HFF-Myc (cell line): ENCODE measurements around the gene AGAP1.

Experiments
- DNase-seq: peaks from one replicate; pipeline ENCODE4 v3.0.0-alpha.2; 2011; ENCODE audit warnings: low read depth; ENCODE audit errors: extremely low read depth
- H3K4me3 ChIP-seq: replicated peaks from 2 replicates; pipeline ENCODE4 v1.5.1; 2011; ENCODE audit warnings: low read depth, mild to moderate bottlenecking, control low read depth, low read length
- CTCF ChIP-seq: IDR thresholded peaks from 2 replicates; pipeline ENCODE4 v1.5.1; 2012; ENCODE audit warnings: mild to moderate bottlenecking, low read depth, low read length, control low read depth; ENCODE audit errors: missing control alignments

Gene AGAP1

GRCh38 chr2:235550378-235550760, 56.5 kb downstream of the AGAP1 start:
- TF ChIP-seq CTCF = no peak
- no peak for DNase-seq
- H3K4me3 ChIP-seq = no peak overlapping the region

GRCh38 chr2:235550946-235551345, 57.1 kb downstream of the AGAP1 start:
- TF ChIP-seq CTCF = no peak

GRCh38 chr2:235551965-235552364, 58.1 kb downstream of the AGAP1 start:
- DNase-seq = peak; percentile 24
- TF ChIP-seq CTCF = peak; percentile 70
- no peak overlapping the region for H3K4me3 ChIP-seq

More at GRCh38 chr2:235550946-235551345, 57.1 kb downstream of the AGAP1 start:
- DNase-seq = no peak
- no peak overlapping the region for H3K4me3 ChIP-seq

- no peak for DNase-seq
- no peak for TF ChIP-seq CTCF
- H3K4me3 ChIP-seq = no peak overlapping the region
These were observed 58.8 kb downstream of the AGAP1 start for GRCh38 chr2:235552671-235553070.

GRCh38 chr2:235553291-235553690, 59.4 kb downstream of the AGAP1 start:
- H3K4me3 ChIP-seq = no peak overlapping the region
- DNase-seq = no peak
- TF ChIP-seq CTCF = no peak

GRCh38 chr2:235553696-235554100, 59.9 kb downstream of the AGAP1 start:
- TF ChIP-seq CTCF = no peak
- DNase-seq = no peak
- H3K4me3 ChIP-seq = no peak overlapping the region

- no peak for TF ChIP-seq CTCF
- no peak for DNase-seq
- H3K4me3 ChIP-seq = no peak overlapping the region
These were observed 60.5 kb downstream of the AGAP1 start for GRCh38 chr2:235554385-235554784.
